H9 (cell line): Measurements from ENCODE around the gene WDFY3. TPM values are rescaled to one million over a fixed set of nuclear protein-coding genes. Genes with fewer than 3 reads are reported as not detected.
"Not testable (repeated sequence)": the region's sequence is repeated elsewhere in the genome, so short reads cannot be mapped to it uniquely, and the experiment has no call there.

Experiments used
- DNase-seq: peaks from one replicate; pipeline ENCODE4 v3.0.0-alpha.2; 2017
- H2AFZ ChIP-seq: one replicate; pipeline ENCODE4 v1.6.1; 2013; ENCODE audit warnings: mild to moderate bottlenecking, low read length, control low read depth, moderate library complexity
- H2AK5ac ChIP-seq: 2 replicates; pipeline ENCODE4 v1.6.1; 2013; ENCODE audit warnings: low read length, control low read depth, mixed read lengths; ENCODE audit not compliant: insufficient read length
- H2BK120ac ChIP-seq: one replicate; pipeline ENCODE4 v1.6.1; 2013; ENCODE audit warnings: low read depth, mild to moderate bottlenecking, low read length, control low read depth, inconsistent platforms; ENCODE audit not compliant: poor library complexity, severe bottlenecking
- H2BK12ac ChIP-seq: 2 replicates; pipeline ENCODE4 v1.6.1; 2013; ENCODE audit warnings: low read length, control low read depth, mixed read lengths, low read depth; ENCODE audit not compliant: insufficient read length
- H2BK15ac ChIP-seq: 2 replicates; pipeline ENCODE4 v1.6.1; 2013; ENCODE audit warnings: low read depth, low read length, control low read depth
- H2BK20ac ChIP-seq: one replicate; pipeline ENCODE4 v1.6.1; 2013; ENCODE audit warnings: low read depth, mild to moderate bottlenecking, low read length, control low read depth, inconsistent platforms; ENCODE audit not compliant: poor library complexity, severe bottlenecking
- H2BK5ac ChIP-seq: 2 replicates; pipeline ENCODE4 v1.6.1; 2013; ENCODE audit warnings: low read length, control low read depth, mixed read lengths; ENCODE audit not compliant: insufficient read length
- H3K14ac ChIP-seq: 2 replicates; pipeline ENCODE4 v1.6.1; 2013; ENCODE audit warnings: low read length, control low read depth; ENCODE audit not compliant: insufficient read depth
- H3K18ac ChIP-seq: 2 replicates; pipeline ENCODE4 v1.6.1; 2013; ENCODE audit warnings: low read depth, mild to moderate bottlenecking, mixed read lengths, low read length, control low read depth; ENCODE audit not compliant: insufficient read length
- H3K23ac ChIP-seq: 2 replicates; pipeline ENCODE4 v1.6.1; 2013; ENCODE audit warnings: low read length, control low read depth, mixed read lengths, low read depth; ENCODE audit not compliant: insufficient read length
- H3K23me2 ChIP-seq: 2 replicates; pipeline ENCODE4 v1.6.1; 2013; ENCODE audit warnings: low read depth, mild to moderate bottlenecking, mixed read lengths, low read length, control low read depth; ENCODE audit not compliant: insufficient read length, poor library complexity, severe bottlenecking
- H3K27ac ChIP-seq: 2 replicates; pipeline ENCODE4 v1.5.1; 2013; ENCODE audit warnings: low read length, control low read depth, mixed read lengths, low read depth; ENCODE audit not compliant: insufficient read length
- H3K27me3 ChIP-seq: 2 replicates; pipeline ENCODE4 v1.6.1; 2013; ENCODE audit warnings: low read length, control low read depth, inconsistent platforms; ENCODE audit not compliant: insufficient read depth
- H3K4ac ChIP-seq: 2 replicates; pipeline ENCODE4 v1.6.1; 2013; ENCODE audit warnings: low read depth, mild to moderate bottlenecking, control low read depth, inconsistent platforms, low read length, moderate library complexity
- H3K4me1 ChIP-seq: 2 replicates; pipeline ENCODE4 v1.6.1; 2013; ENCODE audit warnings: low read length, control low read depth, inconsistent platforms; ENCODE audit not compliant: insufficient read depth
- H3K4me2 ChIP-seq: 2 replicates; pipeline ENCODE4 v1.6.1; 2013; ENCODE audit warnings: low read length, control low read depth, mixed read lengths; ENCODE audit not compliant: insufficient read length, insufficient read depth
- H3K56ac ChIP-seq: 2 replicates; pipeline ENCODE4 v1.6.1; 2013; ENCODE audit warnings: low read depth, mild to moderate bottlenecking, mixed read lengths, low read length, control low read depth; ENCODE audit not compliant: insufficient read length
- H3K79me1 ChIP-seq: 2 replicates; pipeline ENCODE4 v1.6.1; 2013; ENCODE audit warnings: low read depth, mild to moderate bottlenecking, moderate library complexity, low read length, control low read depth, inconsistent platforms; ENCODE audit not compliant: insufficient read depth, poor library complexity, severe bottlenecking
- H3K79me2 ChIP-seq: 2 replicates; pipeline ENCODE4 v1.6.1; 2013; ENCODE audit warnings: low read length, control low read depth, inconsistent platforms; ENCODE audit not compliant: insufficient read depth
- H3K9ac ChIP-seq: 2 replicates; pipeline ENCODE4 v1.6.1; 2013; ENCODE audit warnings: low read length, control low read depth, mixed read lengths; ENCODE audit not compliant: insufficient read length; ENCODE audit errors: extremely low read depth
- H3K9me3 ChIP-seq: one replicate; pipeline ENCODE4 v1.6.1; 2013; ENCODE audit warnings: low read depth, low read length, inconsistent platforms; ENCODE audit not compliant: control insufficient read depth
- H3T11ph ChIP-seq: one replicate; pipeline ENCODE4 v1.6.1; 2013; ENCODE audit warnings: mild to moderate bottlenecking, low read length, control low read depth, inconsistent platforms
- H4K20me1 ChIP-seq: one replicate; pipeline ENCODE4 v1.6.1; 2013; ENCODE audit not compliant: control insufficient read depth, insufficient read length, insufficient read depth
- H4K5ac ChIP-seq: 2 replicates; pipeline ENCODE4 v1.6.1; 2013; ENCODE audit warnings: low read depth, mild to moderate bottlenecking, mixed read lengths, low read length, control low read depth; ENCODE audit not compliant: insufficient read length
- H4K8ac ChIP-seq: replicated peaks from 2 replicates; pipeline ENCODE4 v1.6.1; 2013; ENCODE audit warnings: low read length, control low read depth, mixed read lengths, low read depth; ENCODE audit not compliant: insufficient read length
- H4K91ac ChIP-seq: 2 replicates; pipeline ENCODE4 v1.6.1; 2013; ENCODE audit warnings: low read depth, mild to moderate bottlenecking, moderate library complexity, mixed read lengths, low read length, control low read depth; ENCODE audit not compliant: insufficient read length
- H3K27ac Mint-ChIP-seq, 3 experiments: 2 replicates in 2 of 3; 3 replicates in 1 of 3; pipeline ENCODE4 v1.8.0; 2020 to 2021; ENCODE audit warnings: mixed read lengths in 3 of 3, mild to moderate bottlenecking in 1 of 3, moderate library complexity in 1 of 3
- H3K27me3 Mint-ChIP-seq: 2 replicates; pipeline ENCODE4 v1.8.0; 2021; ENCODE audit warnings: low read depth, mild to moderate bottlenecking, moderate library complexity, mixed read lengths
- H3K36me3 Mint-ChIP-seq, 3 experiments: 2 replicates in 2 of 3; 3 replicates in 1 of 3; pipeline ENCODE4 v1.8.0; 2020 to 2021; ENCODE audit warnings: low read depth in 3 of 3, mixed read lengths in 3 of 3; ENCODE audit not compliant: insufficient read depth in 1 of 3
- H3K4me1 Mint-ChIP-seq, 2 experiments: 2 replicates each; pipeline ENCODE4 v1.8.0; 2020; ENCODE audit warnings: mixed read lengths in 2 of 2
- H3K4me3 Mint-ChIP-seq, 2 experiments: 2 replicates in 1 of 2; 3 replicates in 1 of 2; pipeline ENCODE4 v1.8.0; 2020 to 2021; ENCODE audit warnings: mild to moderate bottlenecking in 2 of 2, mixed read lengths in 2 of 2, moderate library complexity in 1 of 2
- H3K9me3 Mint-ChIP-seq, 2 experiments: 2 replicates in 1 of 2; 3 replicates in 1 of 2; pipeline ENCODE4 v1.8.0; 2020; ENCODE audit warnings: mild to moderate bottlenecking in 2 of 2, mixed read lengths in 2 of 2, moderate library complexity in 1 of 2
- WGBS: extraction: QIAGEN DNeasy Blood & Tissue Kit; methylation state at CpG from one replicate; pipeline ENCODE4 v1.1.7; 2013; ENCODE audit warnings: missing lambda C conversion rate, low lambda C conversion rate, mixed read lengths; ENCODE audit not compliant: insufficient read length; ENCODE audit errors: extremely low coverage; 5-methylcytosine and 5-hydroxymethylcytosine counted together
- total RNA-seq: library from RNA; stranded (reverse); gene quantifications from 2 replicates; pipeline ENCODE4 v1.2.1, GENCODE V29; 2021
- TF ChIP-seq, protein P1 (sequence below): fragments of 200-600 bp; sonication (generic); conservative IDR thresholded peaks from 3 replicates; pipeline ENCODE4 v1.8.0; 2021; ENCODE audit warnings: antibody characterized with exemption, mild to moderate bottlenecking

Gene WDFY3
- total RNA-seq, 1 experiment from 2014 or later, result 54.6 TPM

DNA sequence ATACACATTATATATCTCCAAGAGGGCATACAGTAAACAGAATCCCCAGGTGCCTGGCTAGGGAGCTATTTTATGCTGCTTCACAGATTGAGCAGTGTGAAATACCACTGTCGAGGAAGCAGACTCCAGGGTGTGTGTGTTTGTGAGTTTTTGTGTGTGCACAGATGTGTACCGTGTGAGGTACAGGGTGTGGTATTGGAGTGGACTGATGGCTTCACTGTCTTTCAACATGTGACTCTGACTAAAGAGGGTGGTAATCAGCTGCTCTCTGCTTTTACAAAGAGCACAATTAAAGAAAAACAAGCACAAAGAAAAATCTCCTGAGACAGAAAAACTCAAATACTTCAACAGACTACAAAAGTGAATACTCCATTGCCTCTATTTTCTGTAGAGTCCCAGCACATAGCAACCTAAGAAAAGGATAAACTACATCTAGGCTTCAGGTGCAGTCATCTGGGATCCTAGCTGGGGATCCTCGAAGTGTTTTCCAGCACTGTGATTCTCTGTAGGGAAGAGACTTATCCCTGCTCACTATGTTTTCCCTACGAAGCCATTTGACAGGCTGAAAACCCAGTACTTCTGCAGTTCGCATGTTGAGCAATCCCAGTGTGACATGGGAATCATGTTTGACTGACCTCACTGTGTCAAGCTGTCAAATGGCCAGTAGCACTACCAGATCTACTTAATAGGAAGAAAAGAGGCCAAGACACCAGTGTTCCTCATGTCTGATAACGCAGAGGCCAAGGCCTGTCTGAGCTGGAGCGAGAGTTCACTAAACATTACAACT, 283.2 kb downstream of the WDFY3 start:
- H4K20me1 ChIP-seq, result no peaks in the 10 kb centered on the region
- H2BK20ac ChIP-seq, result no peak overlapping the region
- Mint-ChIP-seq H3K9me3 (no peaks in the 10 kb centered on the region), H3K4me1 (peaks cover 4 to 12% of the 10 kb centered on the region in 2 experiments; a peak in 3 of 4 replicates), H3K4me3 (no peak overlapping the region), H3K27me3 (no peaks in the 10 kb centered on the region), H3K36me3 (peaks cover 20 to 62% (median 59%) of the 10 kb centered on the region in 3 experiments; a peak in 6 of 7 replicates), H3K27ac (peak overlapping the region; percentile 59 to 91 (median 73); a peak in 4 of 7 replicates)
- no peak overlapping the region for H3K23ac ChIP-seq
- DNase-seq, result no peak
- no peak overlapping the region for H3T11ph ChIP-seq
- H3K4me1 ChIP-seq, result no peaks in the 10 kb centered on the region
- H3K4ac ChIP-seq, result no peak overlapping the region
- no peaks in the 10 kb centered on the region for H3K9me3 ChIP-seq
- H2AFZ ChIP-seq, result no peak overlapping the region
- H3K79me1 ChIP-seq, result no peaks in the 10 kb centered on the region
- no CpG with 5 or more reads among the region's 7 CpGs for WGBS
- H2BK15ac ChIP-seq, result no peak overlapping the region
- H3K27ac ChIP-seq, result no peak overlapping the region
- H2BK12ac ChIP-seq, result no peak overlapping the region
- no peak overlapping the region for H4K5ac ChIP-seq
- H3K27me3 ChIP-seq, result no peaks in the 10 kb centered on the region
- H3K4me2 ChIP-seq, result no peak overlapping the region
- TF ChIP-seq, protein P1, sequence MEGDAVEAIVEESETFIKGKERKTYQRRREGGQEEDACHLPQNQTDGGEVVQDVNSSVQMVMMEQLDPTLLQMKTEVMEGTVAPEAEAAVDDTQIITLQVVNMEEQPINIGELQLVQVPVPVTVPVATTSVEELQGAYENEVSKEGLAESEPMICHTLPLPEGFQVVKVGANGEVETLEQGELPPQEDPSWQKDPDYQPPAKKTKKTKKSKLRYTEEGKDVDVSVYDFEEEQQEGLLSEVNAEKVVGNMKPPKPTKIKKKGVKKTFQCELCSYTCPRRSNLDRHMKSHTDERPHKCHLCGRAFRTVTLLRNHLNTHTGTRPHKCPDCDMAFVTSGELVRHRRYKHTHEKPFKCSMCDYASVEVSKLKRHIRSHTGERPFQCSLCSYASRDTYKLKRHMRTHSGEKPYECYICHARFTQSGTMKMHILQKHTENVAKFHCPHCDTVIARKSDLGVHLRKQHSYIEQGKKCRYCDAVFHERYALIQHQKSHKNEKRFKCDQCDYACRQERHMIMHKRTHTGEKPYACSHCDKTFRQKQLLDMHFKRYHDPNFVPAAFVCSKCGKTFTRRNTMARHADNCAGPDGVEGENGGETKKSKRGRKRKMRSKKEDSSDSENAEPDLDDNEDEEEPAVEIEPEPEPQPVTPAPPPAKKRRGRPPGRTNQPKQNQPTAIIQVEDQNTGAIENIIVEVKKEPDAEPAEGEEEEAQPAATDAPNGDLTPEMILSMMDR, result no peak
- H3K56ac ChIP-seq, result no peak overlapping the region
- no peaks in the 10 kb centered on the region for H3K23me2 ChIP-seq
- no peak overlapping the region for H3K18ac ChIP-seq
- H4K8ac ChIP-seq, result no peak overlapping the region
- no peak overlapping the region for H2AK5ac ChIP-seq
- no peak overlapping the region for H2BK120ac ChIP-seq
- H3K9ac ChIP-seq, result no peak overlapping the region
- no peak overlapping the region for H2BK5ac ChIP-seq
- H3K14ac ChIP-seq, result no peak overlapping the region
- no peak overlapping the region for H4K91ac ChIP-seq
- H3K79me2 ChIP-seq, result no peaks in the 10 kb centered on the region

DNA sequence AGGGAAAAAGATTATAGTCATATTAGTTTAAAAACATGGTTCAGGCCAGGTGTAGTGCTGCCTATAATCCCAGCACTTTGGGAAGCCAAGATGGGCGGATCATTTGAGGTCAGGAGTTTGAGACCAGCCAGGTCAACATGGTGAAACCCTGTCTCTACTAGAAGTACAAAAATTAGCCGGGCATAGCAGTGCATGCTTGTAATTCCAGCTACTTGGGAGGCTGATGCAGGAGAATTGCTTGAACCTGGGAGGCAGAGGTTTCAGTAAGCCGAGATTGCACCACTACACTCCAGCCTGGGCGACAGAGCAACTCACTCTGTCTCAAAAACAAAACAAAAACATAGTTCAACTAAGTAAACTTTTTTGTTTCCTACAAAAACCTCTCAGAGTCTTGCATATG, 283.8 kb downstream of the WDFY3 start:
- not testable (repeated sequence) for H3K14ac ChIP-seq, H3K23ac ChIP-seq, H2BK120ac ChIP-seq, H3K9me3 Mint-ChIP-seq, H3K79me1 ChIP-seq, H3K23me2 ChIP-seq, DNase-seq, H2BK12ac ChIP-seq, H3K27me3 ChIP-seq, H2BK5ac ChIP-seq, H3K27ac ChIP-seq, H3K4me3 Mint-ChIP-seq, H4K8ac ChIP-seq, H2AFZ ChIP-seq, H3K27me3 Mint-ChIP-seq, H3K56ac ChIP-seq, H2BK20ac ChIP-seq, H4K20me1 ChIP-seq, H3K4me1 ChIP-seq, H3K9me3 ChIP-seq, H3K4ac ChIP-seq, H3T11ph ChIP-seq, H3K9ac ChIP-seq, H4K91ac ChIP-seq, H4K5ac ChIP-seq, H2AK5ac ChIP-seq, H3K4me2 ChIP-seq, H3K18ac ChIP-seq, H2BK15ac ChIP-seq, H3K79me2 ChIP-seq
- H3K36me3 Mint-ChIP-seq, result peaks cover 18 to 62% (median 59%) of the 10 kb centered on the region in 3 experiments; a peak in 6 of 7 replicates
- H3K4me1 Mint-ChIP-seq, result peaks cover 4 to 12% of the 10 kb centered on the region in 2 experiments; a peak in 3 of 4 replicates
- peak overlapping the region in 2 of 3 experiments; percentile 61 to 73; a peak in 2 of 7 replicates for H3K27ac Mint-ChIP-seq
- no CpG with 5 or more reads among the region's 4 CpGs for WGBS
